CD8-positive, alpha-beta memory T cell (primary cell): ENCODE data around the gene ALKBH5. TPM values are rescaled to one million over a fixed set of nuclear protein-coding genes. Genes with fewer than 3 reads are reported as not detected.

Experiments
- CTCF ChIA-PET: fragments of 350-600 bp; sonication (Branson Sonifier 250); formaldehyde crosslinking; loops from one replicate; lab custom pipeline; 2021; ENCODE audit warnings: antibody characterized with exemption; lab: Charles Lee
- POLR2A ChIA-PET: fragments of 350-600 bp; sonication (Branson Sonifier 250); formaldehyde crosslinking; loops from one replicate; lab custom pipeline; 2021; ENCODE audit warnings: antibody characterized with exemption; lab: Charles Lee
- DNase-seq, 5 donors: peaks; one replicate each; pipeline versions ENCODE4 v3.0.0 to v3.0.0-alpha.2; 2020 to 2022; ENCODE audit warnings: mixed read lengths in 1 of 5
- H3K27ac ChIP-seq: one replicate; pipeline ENCODE4 v1.7.0; 2013; ENCODE audit warnings: low read depth, mild to moderate bottlenecking, low read length, moderate library complexity
- H3K27me3 ChIP-seq: 2 replicates; pipeline ENCODE4 v1.7.0; 2013; ENCODE audit warnings: low read length, mild to moderate bottlenecking; ENCODE audit not compliant: insufficient read depth, poor library complexity, severe bottlenecking
- H3K36me3 ChIP-seq: 2 replicates; pipeline ENCODE4 v1.7.0; 2013; ENCODE audit warnings: mild to moderate bottlenecking, low read length, moderate library complexity; ENCODE audit not compliant: insufficient read depth
- H3K4me1 ChIP-seq: 2 replicates; pipeline ENCODE4 v1.7.0; 2013; ENCODE audit warnings: mild to moderate bottlenecking, low read length, moderate library complexity; ENCODE audit not compliant: insufficient read depth
- H3K4me3 ChIP-seq: 2 replicates; pipeline ENCODE4 v1.7.0; 2013; ENCODE audit warnings: mild to moderate bottlenecking, low read length
- H3K9me3 ChIP-seq: 2 replicates; pipeline ENCODE4 v1.7.0; 2013; ENCODE audit warnings: mild to moderate bottlenecking, low read length
- H3K27ac Mint-ChIP-seq, 8 donors: one replicate each; pipeline ENCODE4 v1.8.0; 2020 to 2021; ENCODE audit warnings: mixed read lengths in 8 of 8, mild to moderate bottlenecking in 6 of 8, inconsistent platforms in 3 of 8, moderate library complexity in 3 of 8
- H3K27me3 Mint-ChIP-seq, 2 donors: one replicate each; pipeline ENCODE4 v1.8.0; 2020 to 2021; ENCODE audit warnings: mixed read lengths in 2 of 2, mild to moderate bottlenecking in 1 of 2, moderate library complexity in 1 of 2
- H3K36me3 Mint-ChIP-seq, 3 donors: one replicate each; pipeline ENCODE4 v1.8.0; 2020 to 2021; ENCODE audit warnings: mixed read lengths in 3 of 3, inconsistent platforms in 1 of 3, mild to moderate bottlenecking in 1 of 3
- H3K4me1 Mint-ChIP-seq, 3 donors: one replicate each; pipeline ENCODE4 v1.8.0; 2020 to 2021; ENCODE audit warnings: mixed read lengths in 3 of 3, inconsistent platforms in 1 of 3, mild to moderate bottlenecking in 1 of 3
- H3K4me3 Mint-ChIP-seq, 7 donors: one replicate each; pipeline ENCODE4 v1.8.0; 2020 to 2021; ENCODE audit warnings: mixed read lengths in 7 of 7, mild to moderate bottlenecking in 6 of 7, moderate library complexity in 4 of 7, inconsistent platforms in 2 of 7
- H3K9me3 Mint-ChIP-seq, 5 donors: one replicate each; pipeline ENCODE4 v1.8.0; 2020 to 2022; ENCODE audit warnings: mixed read lengths in 5 of 5, mild to moderate bottlenecking in 3 of 5, moderate library complexity in 2 of 5, inconsistent platforms in 1 of 5
- polyA plus RNA-seq: library from polyadenylated mRNA; unstranded; fragments of 300-500 nt; fragmentation: Illumina TruSeq; gene quantifications from one replicate; pipeline ENCODE4 v1.2.3, GENCODE V29; 2021
- total RNA-seq, 2 experiments: library from RNA; stranded (reverse); gene quantifications; one replicate each; pipeline ENCODE4 v1.2.3, GENCODE V29; 2021

The ALKBH5 gene
- total and polyA plus RNA-seq, 3 experiments from 2014 or later: 117 to 152 (median 123) TPM

DNA sequence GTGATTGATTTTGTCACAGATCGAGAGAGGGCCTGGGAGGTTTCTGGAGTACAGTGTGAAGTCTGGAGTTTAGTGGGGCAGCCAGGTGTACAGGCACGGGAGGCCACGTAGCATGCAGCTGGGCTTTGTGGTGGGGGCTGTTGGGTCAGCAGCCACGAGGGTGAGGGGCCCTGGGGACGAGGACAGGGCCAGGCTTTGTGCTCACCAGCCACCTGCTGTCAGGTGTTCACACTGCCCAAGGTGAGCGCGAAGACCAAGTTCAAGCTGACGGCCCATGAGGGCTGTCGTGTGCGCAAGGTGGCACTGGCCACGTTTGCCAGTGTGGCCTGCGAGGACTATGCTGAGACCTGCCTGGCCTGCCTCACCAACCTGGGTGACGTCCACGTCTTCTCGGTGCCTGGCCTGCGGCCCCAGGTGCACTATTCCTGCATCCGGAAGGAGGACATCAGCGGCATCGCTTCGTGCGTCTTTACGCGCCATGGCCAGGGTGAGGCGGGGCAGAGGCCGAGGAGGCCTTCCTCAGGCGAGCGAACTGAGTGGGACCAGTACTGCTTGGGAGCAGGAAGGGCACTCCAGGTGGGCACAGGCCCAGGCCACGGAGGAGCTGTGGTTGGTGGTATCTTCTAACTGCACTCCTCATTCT lies 57.7 kb downstream of the ALKBH5 start:
- Histone ChIP-seq H3K36me3 (peaks cover 14% of the 10 kb centered on the region), H3K27me3 (no peaks in the 10 kb centered on the region), H3K9me3 (no peaks in the 10 kb centered on the region), H3K4me1 (no peaks in the 10 kb centered on the region), H3K27ac (no peak overlapping the region), H3K4me3 (no peak overlapping the region)
- POLR2A ChIA-PET: no interaction called here
- H3K4me3 Mint-ChIP-seq: no peak overlapping the region
- peaks cover 0 to 72% (median 5%) of the 10 kb centered on the region in 3 donors for H3K36me3 Mint-ChIP-seq
- H3K4me1 Mint-ChIP-seq: no peaks in the 10 kb centered on the region
- no peak overlapping the region for H3K27ac Mint-ChIP-seq
- H3K9me3 Mint-ChIP-seq: no peaks in the 10 kb centered on the region
- no peaks in the 10 kb centered on the region for H3K27me3 Mint-ChIP-seq
- CTCF ChIA-PET: interaction anchor here (1.0 kb wide), 1 partner anchor 20 kb away, joined by 3 read pairs; no protein-coding TSS in a partner anchor
- no peak for DNase-seq

DNA sequence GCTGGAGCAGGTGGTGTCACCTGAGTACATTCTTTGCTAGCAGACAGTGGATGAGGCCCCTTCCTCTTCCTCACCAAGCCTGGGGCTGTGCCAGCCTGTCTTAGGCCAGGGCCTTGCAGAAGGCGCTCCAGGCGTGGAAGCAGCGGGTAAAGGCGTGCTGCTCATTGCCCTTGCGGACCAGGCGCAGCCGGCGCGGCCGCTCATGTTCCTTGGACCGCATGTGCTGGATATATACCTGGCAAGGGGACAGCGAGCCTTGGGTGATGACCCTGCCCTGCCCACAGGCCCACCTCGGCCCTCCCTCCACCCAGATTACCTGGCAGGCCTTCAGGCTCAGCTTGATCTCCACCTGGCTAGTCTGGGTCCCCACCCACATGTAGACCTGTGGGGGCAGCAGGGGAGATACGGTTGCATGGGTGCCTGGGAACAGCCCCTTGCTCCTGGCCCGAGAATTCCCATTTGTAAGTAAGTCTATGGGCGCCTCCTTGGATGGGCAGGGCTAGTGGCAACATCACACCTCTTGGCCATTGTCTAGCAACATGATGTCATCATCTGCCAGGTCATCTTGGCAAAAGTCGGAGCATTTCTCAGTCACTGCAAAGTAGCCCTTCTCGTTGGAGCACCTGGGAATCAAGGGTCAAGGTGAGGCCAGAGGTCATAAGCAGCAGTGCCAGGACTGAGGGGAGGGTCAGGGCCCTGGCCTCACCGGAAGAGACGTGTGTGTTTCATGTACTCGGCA lies 61.6 kb downstream of the ALKBH5 start:
- peak overlapping the region in 1 of 8 donors; percentile 69 for H3K27ac Mint-ChIP-seq
- H3K27me3 Mint-ChIP-seq: peaks cover 0 to 2% of the 10 kb centered on the region in 2 donors
- DNase-seq: no peak
- Histone ChIP-seq H3K4me1 (no peaks in the 10 kb centered on the region), H3K9me3 (no peaks in the 10 kb centered on the region), H3K36me3 (peaks cover 23% of the 10 kb centered on the region), H3K4me3 (no peak overlapping the region), H3K27me3 (no peaks in the 10 kb centered on the region), H3K27ac (no peak overlapping the region)
- peaks cover 3 to 4% (median 3%) of the 10 kb centered on the region in 3 donors for H3K4me1 Mint-ChIP-seq
- no peaks in the 10 kb centered on the region for H3K9me3 Mint-ChIP-seq
- CTCF ChIA-PET: no interaction called here
- peak overlapping the region in 1 of 7 donors; percentile 54 for H3K4me3 Mint-ChIP-seq
- H3K36me3 Mint-ChIP-seq: peaks cover 3 to 76% (median 10%) of the 10 kb centered on the region in 3 donors
- POLR2A ChIA-PET: no interaction called here

- H3K36me3 Mint-ChIP-seq: peaks cover 7 to 81% (median 13%) of the 10 kb centered on the region in 3 donors
- no peak for DNase-seq
- Histone ChIP-seq H3K9me3 (no peaks in the 10 kb centered on the region), H3K36me3 (peaks cover 33% of the 10 kb centered on the region), H3K27me3 (no peaks in the 10 kb centered on the region), H3K27ac (no peak overlapping the region), H3K4me1 (no peaks in the 10 kb centered on the region), H3K4me3 (no peak overlapping the region)
- ChIA-PET POLR2A (no interaction called here), CTCF (no interaction called here)
- peaks cover 3 to 4% (median 3%) of the 10 kb centered on the region in 3 donors for H3K4me1 Mint-ChIP-seq
- H3K9me3 Mint-ChIP-seq: no peaks in the 10 kb centered on the region
- H3K4me3 Mint-ChIP-seq: no peak overlapping the region
- no peak overlapping the region for H3K27ac Mint-ChIP-seq
- H3K27me3 Mint-ChIP-seq: peaks cover 0 to 2% of the 10 kb centered on the region in 2 donors
These were observed 62.6 kb downstream of the ALKBH5 start for GRCh38 chr17:18246109-18246725.

DNA sequence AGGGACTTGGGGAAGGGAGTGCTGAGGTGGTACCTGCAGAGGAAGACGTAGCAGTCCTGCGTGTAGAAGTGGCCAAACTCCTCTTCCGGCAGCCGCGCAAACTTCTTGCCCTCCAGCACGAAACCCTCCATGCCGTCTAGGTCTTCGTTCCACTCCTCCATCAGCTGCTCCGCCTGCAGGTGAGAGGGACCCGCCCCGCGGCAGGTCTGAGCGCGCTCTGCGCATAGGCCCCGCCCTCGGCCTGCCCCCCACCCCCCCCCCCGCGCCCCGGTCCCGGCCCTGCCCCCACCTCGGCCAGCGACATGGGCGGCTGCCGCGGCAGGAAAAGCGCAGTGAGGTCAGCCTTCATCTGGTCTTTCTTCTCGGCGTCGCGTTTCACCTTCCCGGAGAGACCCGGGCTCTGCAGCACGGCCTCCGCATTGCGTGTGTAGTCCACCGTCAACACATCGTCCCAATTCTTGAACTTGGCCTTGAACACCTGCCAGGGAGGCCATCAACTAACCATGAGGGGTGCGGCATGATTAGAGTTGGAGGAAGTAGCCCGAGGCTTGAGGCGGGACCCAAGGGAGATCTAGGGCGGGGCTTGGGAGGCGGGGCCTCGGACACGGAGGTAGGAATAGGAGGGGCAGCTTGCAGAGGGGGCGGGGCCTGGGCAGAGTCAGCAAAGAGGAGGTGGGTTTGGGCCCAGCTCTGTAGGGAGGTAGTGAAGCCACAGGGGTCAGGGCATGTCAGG lies 63.4 kb downstream of the ALKBH5 start:
- no peaks in the 10 kb centered on the region for H3K4me1 ChIP-seq
- H3K36me3 Mint-ChIP-seq: peaks cover 7 to 81% (median 13%) of the 10 kb centered on the region in 3 donors
- H3K36me3 ChIP-seq: peaks cover 41% of the 10 kb centered on the region
- peak overlapping the region in 3 of 8 donors; percentile 17 to 47 (median 32) for H3K27ac Mint-ChIP-seq
- no peaks in the 10 kb centered on the region for H3K9me3 ChIP-seq
- no peak overlapping the region for H3K4me3 ChIP-seq
- no peak for DNase-seq
- no peak overlapping the region for H3K4me3 Mint-ChIP-seq
- no peak overlapping the region for H3K27ac ChIP-seq
- H3K27me3 Mint-ChIP-seq: peaks cover 0 to 2% of the 10 kb centered on the region in 2 donors
- CTCF ChIA-PET: interaction anchor here (0.7 kb wide), 1 partner anchor 47 kb away, joined by 3 read pairs; no protein-coding TSS in a partner anchor
- POLR2A ChIA-PET: interaction anchor here (0.6 to 1.1 kb wide), 2 partner anchors 16 to 21 kb away, joined by 3 to 4 read pairs; partner anchors contain the start of gene LLGL1
- H3K9me3 Mint-ChIP-seq: no peaks in the 10 kb centered on the region
- peaks cover 3 to 4% (median 3%) of the 10 kb centered on the region in 3 donors for H3K4me1 Mint-ChIP-seq
- H3K27me3 ChIP-seq: no peaks in the 10 kb centered on the region

- H3K9me3 Mint-ChIP-seq: no peaks in the 10 kb centered on the region
- no peak overlapping the region for H3K4me3 ChIP-seq
- H3K27ac Mint-ChIP-seq: no peak overlapping the region
- peaks cover 3 to 4% (median 3%) of the 10 kb centered on the region in 3 donors for H3K4me1 Mint-ChIP-seq
- DNase-seq: no peak
- no peaks in the 10 kb centered on the region for H3K9me3 ChIP-seq
- no peaks in the 10 kb centered on the region for H3K4me1 ChIP-seq
- POLR2A ChIA-PET: interaction anchor here (0.6 to 1.1 kb wide), 2 partner anchors 16 to 22 kb away, joined by 3 to 4 read pairs; partner anchors contain the start of gene LLGL1
- CTCF ChIA-PET: interaction anchor here (0.7 to 1.5 kb wide), 2 partner anchors 10 to 46 kb away, joined by 3 to 4 read pairs; no protein-coding TSS in a partner anchor
- peaks cover 7 to 83% (median 13%) of the 10 kb centered on the region in 3 donors for H3K36me3 Mint-ChIP-seq
- peak overlapping the region in 1 of 7 donors; percentile 48 for H3K4me3 Mint-ChIP-seq
- no peaks in the 10 kb centered on the region for H3K27me3 ChIP-seq
- H3K36me3 ChIP-seq: peaks cover 47% of the 10 kb centered on the region
- H3K27ac ChIP-seq: no peak overlapping the region
- peaks cover 0 to 2% of the 10 kb centered on the region in 2 donors for H3K27me3 Mint-ChIP-seq
These were observed 64.0 kb downstream of the ALKBH5 start for GRCh38 chr17:18247613-18248001.

GRCh38 chr17:18248300-18248731 lies 64.7 kb downstream of the ALKBH5 start:
- Histone ChIP-seq H3K4me1 (no peaks in the 10 kb centered on the region), H3K27ac (no peak overlapping the region), H3K27me3 (no peaks in the 10 kb centered on the region), H3K9me3 (no peaks in the 10 kb centered on the region), H3K4me3 (no peak overlapping the region), H3K36me3 (peaks cover 53% of the 10 kb centered on the region)
- ChIA-PET CTCF (interaction anchor here (0.9 to 1.5 kb wide), 3 partner anchors 9 to 75 kb away, joined by 3 to 4 read pairs (median 3); no protein-coding TSS in a partner anchor), POLR2A (no interaction called here)
- H3K27ac Mint-ChIP-seq: peak overlapping the region in 7 of 8 donors; percentile 10 to 84 (median 81)
- H3K4me3 Mint-ChIP-seq: peak overlapping the region in 1 of 7 donors; percentile 37
- H3K36me3 Mint-ChIP-seq: peaks cover 7 to 87% (median 13%) of the 10 kb centered on the region in 3 donors
- peak; percentile 29 to 76 (median 53) for DNase-seq
- H3K4me1 Mint-ChIP-seq: peaks cover 3 to 4% (median 3%) of the 10 kb centered on the region in 3 donors
- no peaks in the 10 kb centered on the region for H3K9me3 Mint-ChIP-seq
- H3K27me3 Mint-ChIP-seq: peaks cover 0 to 2% of the 10 kb centered on the region in 2 donors

DNA sequence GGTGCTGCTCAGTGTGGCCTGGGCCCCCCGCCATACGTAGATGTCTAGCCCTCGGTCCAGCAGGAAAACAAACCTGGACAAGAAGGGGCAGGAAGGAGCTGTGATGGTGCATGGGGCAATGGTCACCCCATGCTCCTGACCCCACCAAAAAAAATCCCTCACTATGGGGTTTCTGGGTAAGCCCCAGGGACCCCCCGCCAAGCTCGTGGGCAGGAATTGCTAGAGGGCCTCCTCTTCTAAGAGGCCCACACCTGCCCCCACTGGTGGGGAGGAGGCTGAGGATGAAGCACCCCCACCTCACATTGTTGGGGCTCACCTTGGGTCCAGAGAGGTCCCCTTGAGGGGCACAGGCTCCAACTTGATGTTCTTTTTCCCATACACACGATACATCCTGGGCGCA lies 65.2 kb downstream of the ALKBH5 start:
- H3K9me3 ChIP-seq: no peaks in the 10 kb centered on the region
- H3K27me3 Mint-ChIP-seq: peaks cover 0 to 2% of the 10 kb centered on the region in 2 donors
- peaks cover 3 to 4% (median 3%) of the 10 kb centered on the region in 3 donors for H3K4me1 Mint-ChIP-seq
- no peak overlapping the region for H3K4me3 ChIP-seq
- H3K27me3 ChIP-seq: no peaks in the 10 kb centered on the region
- H3K4me1 ChIP-seq: no peaks in the 10 kb centered on the region
- no peaks in the 10 kb centered on the region for H3K9me3 Mint-ChIP-seq
- H3K27ac Mint-ChIP-seq: peak overlapping the region in 2 of 8 donors; percentile 61 to 78
- peaks cover 7 to 87% (median 13%) of the 10 kb centered on the region in 3 donors for H3K36me3 Mint-ChIP-seq
- no peak overlapping the region for H3K27ac ChIP-seq
- H3K36me3 ChIP-seq: peaks cover 58% of the 10 kb centered on the region
- POLR2A ChIA-PET: no interaction called here
- no peak for DNase-seq
- H3K4me3 Mint-ChIP-seq: peak overlapping the region in 1 of 7 donors; percentile 37
- CTCF ChIA-PET: interaction anchor here (0.9 to 1.5 kb wide), 3 partner anchors 9 to 75 kb away, joined by 3 to 4 read pairs (median 3); no protein-coding TSS in a partner anchor
